ENCODE measurements around the gene LRP2BP.
A peak's percentile ranks its signal among the peaks of the same experiment; 100 is the strongest.

LRP2BP gene

DNA sequence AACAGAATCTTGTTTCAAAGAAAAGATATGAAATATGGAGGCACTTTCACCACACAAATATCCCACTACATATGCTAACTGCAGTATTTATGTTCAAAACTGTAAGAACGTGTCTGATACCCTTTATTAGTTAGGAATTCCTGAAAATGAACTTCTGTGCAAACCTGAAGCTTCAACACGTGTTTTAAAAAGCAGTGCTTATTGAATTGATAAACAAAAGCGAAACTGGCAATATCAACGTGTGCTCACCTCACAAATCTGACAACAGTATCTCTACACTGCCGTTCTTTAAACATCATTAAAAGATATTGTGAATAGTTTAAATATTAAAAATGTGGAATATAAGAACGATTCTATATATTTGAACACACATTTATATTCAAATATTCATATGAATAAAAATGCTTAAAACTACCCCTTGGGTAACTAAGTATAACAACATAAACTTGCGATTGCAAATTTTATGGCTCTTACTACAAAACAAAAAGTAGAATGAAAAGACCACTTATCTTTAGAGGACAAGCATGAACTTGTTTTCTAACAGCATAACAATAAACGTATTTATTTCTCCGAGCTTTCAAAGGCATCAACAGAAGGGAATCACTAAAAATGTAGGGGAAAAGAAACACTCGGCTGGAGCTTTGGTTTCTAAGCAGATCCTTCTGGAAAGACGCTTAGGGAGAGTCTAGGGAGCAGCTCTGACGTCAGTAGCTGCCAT, at the start of gene LRP2BP:
Gene LRP2BP, minus strand, starts transcription at position 687 of the 718 bp plus-strand sequence. CDS start 17,738 bp downstream, outside the sequence.
- DNase-seq (ENCODE audit: low read depth), result no peak

DNA sequence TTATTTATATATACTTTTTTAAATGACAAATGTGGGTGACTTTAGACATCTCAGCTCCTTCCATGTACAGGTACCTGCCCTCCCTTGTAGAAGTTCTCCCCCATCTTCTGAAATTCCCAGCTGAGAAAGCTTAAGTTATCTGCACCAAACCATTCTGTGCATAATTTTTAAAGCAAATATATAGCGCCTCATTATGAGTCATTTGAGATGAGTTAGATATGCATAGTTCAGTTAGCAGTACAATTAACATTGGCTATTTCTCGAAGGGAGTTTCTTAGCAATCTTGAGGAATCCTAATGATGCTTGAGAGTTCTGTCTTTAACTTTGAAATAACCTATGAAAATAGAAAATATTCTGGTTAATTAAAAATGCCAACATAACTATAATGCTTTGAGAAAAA, 49.5 kb upstream of the LRP2BP start:
- no peak for DNase-seq (ENCODE audit: low read depth)

DNA sequence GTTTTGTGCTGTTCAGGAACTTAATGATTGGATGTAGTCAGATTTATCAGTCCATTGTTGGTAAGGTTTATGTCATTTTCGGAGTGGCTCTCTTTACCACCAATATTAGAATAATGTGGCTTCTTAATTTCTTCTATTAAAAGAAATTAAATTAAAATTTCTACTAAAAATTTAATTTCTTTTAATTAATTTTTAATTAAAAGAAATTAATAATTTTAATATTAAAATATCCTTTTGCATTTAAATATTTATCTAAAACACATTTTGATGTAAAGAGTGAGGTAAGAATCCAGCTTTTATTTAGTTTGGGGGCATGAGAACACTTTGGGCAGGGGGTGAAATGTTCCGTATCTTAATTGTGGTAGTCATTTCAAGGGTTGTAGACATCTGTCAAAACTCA, 45.8 kb upstream of the LRP2BP start:
- DNase-seq (ENCODE audit: low read depth), result no peak

DNA sequence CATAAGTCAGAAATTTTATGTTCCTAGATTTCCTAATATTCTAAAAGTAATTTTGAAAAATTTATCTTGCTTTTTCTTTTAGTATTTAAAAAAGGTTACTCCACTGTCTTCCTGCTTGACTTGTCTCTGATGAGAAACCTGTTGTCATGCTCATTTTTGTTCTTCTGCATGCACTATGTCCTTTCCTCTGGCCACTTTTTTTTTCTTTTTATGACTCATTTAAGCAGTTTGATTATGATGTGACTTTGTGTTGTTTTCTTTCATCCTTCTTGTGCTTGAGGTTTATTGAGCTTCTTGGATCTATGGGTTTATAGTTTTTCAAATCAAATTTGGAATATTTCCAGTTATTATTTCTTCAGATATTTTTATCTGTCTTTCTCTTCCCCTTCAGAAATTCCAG, 42.1 kb upstream of the LRP2BP start:
- DNase-seq (ENCODE audit: low read depth), result no peak

DNA sequence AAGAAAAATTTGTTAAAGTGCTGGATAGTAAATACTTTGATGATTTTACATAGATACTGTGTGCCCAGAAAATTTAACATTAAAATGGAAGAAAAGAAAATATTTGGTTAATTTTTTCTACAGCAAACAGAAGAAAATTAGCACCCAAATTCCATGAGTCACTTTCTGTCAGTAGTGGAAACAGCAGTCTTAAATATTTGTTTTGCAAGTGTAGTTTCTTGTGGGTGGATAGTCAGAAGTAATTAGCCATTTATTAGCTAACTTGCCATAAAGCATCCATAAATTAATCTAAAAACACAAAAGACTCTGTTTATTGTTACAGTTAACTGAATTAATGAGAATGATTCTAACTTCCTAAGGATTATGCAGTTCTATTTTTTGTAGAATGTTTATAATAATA, 39.7 kb upstream of the LRP2BP start:
- no peak for DNase-seq (ENCODE audit: low read depth)

DNA sequence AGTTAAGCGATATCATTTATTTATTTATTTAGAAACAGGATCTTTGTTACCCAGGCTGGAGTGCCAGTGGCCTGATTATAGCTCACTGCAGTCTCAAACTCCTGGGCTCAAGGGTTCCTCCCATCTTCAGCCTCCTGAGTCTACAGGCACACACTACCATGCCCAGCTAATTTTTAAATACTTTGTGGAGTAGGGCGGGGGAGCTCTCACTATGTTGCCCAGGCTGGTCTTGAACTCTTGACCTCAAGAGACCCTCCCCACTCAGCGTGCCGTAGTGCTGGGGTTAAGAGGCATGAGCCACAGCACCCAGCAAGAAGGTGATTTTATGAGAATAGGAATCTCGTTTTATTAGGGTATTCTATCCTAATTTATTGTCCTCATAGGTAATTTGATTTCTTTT, 33.9 kb upstream of the LRP2BP start:
- no peak for DNase-seq (ENCODE audit: low read depth)

DNA sequence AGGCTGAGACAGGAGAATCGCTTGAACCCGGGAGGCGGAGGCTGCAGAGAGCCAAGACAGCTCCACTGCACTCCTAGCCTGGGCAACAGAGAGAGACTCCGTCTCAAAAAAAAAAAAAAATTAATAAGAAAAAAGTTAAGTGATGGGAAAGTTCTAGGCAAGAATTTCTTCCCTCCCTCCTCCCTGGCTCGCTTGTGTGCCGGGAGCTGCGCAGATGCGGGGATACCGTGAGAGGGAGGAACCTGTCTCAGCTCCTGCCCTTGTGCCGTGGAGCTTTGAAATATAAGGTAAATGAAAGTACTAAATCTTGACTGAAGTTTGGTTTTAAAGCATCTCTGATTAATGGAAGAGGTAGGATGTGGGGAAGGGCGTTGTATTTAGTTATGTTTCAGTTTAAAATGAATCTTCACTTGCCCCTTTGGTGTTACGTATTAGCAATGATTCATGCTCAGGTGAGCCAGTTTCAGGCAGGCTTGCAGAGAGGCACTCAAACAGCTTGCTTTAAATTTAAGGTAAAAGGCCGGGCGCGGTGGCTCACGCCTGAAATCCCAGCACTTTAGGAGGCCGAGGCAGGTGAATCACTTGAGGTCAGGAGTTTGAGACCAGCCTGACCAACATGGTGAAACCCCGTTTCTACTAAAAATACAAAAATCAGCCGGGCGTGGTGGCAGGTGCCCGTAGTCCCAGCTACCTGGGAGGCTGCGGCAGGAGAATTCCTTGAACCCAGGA, 31.4 kb upstream of the LRP2BP start:
- no peak for DNase-seq (ENCODE audit: low read depth)

DNA sequence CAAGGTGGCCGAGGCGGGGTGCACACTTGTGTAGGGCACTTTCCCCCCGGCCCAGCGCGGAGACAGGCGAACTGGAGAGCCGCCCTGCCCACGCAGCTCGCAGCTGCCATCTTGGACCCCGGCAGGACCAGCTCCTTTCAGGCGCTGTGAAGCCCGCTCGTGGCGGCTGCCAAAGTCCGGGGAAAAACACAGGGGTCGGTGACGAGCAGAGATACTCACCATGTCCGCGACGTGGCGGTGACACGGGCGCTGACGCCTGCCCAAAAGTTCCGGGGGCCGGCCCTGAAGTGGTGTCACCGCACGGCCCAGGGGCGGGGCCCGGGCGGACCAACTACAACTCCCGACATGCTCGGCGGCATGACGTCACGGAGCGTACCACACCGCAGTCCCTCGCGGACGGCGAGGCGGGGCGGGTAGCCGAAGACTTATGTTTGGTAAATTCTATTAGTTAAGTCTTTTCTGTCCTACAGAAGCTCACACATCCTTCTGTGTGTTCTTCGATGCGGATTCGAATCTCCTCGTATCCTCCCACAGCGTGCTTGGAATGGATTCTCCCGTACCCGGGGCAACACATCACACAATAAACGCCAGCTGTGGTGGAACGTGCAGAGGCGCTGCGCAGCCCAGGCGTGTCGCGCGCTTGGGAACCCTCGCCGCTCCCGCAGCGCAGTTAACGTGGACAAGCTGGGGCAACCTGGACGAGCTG, 30.1 kb upstream of the LRP2BP start, which contains the start of gene UFSP2:
Gene UFSP2, minus strand, starts transcription at position 318 of the 706 bp plus-strand sequence. Its CDS starts 96 bp downstream, at position 222.
- peak; percentile 83 for DNase-seq (ENCODE audit: low read depth)

DNA sequence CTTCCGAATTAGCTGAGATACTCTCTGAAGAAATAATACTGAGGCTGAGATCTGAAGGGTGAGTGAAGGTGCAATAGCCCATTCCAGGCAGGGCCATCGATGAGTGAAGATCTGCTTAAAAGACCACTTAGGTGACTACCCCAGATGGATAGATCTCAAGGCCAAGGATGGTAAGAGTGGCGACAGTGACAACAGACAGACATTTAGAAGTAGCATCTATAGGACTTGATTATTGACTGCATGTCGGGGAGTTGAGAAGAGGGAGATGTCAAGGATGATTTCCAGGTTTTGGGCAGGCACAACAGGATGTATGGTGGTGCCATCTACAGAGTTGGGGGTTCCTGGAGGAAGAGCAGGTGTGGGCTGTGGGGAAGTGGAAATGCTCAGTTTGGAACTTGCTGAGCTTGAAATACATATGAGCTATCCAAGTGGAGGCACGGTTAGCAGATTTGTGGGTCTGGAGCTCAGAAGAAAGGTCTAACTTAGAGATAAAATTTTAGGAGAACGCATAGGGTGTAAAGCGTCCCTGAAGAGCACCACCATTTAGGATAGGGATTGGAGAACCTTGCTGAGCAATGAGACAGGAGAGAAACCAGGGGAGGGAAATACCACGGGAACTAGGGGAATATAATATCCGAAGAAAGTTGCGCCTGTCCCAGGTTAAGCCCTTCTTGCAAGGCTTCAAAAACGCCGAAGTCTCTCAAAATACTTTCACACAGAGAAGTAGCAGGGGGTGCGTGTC, 29.4 kb upstream of the LRP2BP start:
- no peak for DNase-seq (ENCODE audit: low read depth)

DNA sequence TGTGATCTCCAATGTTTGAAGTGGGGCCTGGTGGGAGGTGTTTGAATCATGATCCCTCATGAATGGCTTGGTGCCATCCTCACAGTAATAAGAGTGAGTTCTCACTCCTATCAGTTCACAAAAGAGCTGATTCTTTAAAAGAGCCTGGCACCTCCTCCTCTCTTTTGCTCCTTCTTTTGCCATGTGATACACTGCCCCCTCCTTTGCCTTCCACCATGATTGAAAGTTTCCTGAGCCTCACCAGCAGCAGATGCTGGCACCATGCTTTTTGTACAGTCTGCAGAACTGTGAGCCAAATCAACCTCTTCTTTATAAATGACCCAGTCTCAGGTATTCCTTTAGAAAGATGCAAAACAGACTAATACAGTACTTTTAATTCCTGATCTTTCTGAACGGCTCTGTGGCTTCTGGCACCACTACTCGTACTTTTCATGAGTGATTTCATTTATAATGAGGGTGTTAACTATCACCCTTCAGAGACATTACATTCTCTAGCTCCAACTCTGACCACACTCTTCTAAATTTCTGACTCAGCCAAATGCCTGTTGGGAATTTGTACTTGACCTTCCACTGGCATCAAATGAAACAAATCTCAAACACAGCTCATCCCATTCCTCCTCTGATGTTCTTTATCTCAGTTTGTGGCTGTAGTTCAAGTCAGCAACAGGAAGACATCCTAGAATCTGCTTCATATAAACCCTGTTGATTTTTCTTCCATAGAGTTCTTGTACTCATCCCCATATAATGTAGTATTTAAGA, 25.8 kb upstream of the LRP2BP start:
- no peak for DNase-seq (ENCODE audit: low read depth)

DNA sequence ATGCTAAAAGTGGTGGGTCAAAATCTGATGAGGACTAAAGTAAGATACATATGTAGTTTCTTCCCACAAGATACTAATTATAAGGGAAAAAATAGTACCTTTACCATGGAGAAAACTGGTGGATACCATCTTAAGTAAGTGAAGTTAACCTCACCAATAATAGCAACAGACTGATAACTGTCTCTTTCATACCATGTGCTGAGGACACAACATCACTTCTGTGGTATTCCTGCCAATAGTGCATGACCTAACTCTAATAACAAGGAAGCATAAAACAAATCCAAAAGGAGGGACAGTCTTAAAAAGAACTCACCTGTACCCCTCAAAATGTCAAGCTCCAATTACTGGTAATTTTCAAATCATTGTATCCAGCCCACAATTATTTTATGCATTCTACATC, 21.2 kb upstream of the LRP2BP start:
- no peak for DNase-seq (ENCODE audit: low read depth)

DNA sequence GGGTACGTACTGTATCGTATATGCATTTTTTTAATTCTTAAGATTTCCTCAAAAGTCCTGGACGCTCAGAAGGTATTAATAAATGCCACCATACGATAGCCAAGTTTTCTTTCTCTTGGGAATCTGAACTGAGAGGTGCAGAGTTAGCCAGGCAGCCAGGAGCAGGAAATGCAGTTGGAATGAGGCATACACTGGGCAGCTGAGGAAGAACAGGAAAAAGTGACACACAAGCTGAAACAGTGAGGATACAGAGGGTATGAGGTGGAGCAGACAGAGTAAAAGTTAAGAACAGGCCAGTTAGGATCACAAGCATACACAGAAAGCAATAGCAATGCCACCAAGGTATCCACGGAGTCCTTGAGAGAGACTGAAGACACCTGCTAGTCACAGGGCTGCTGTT, 16.7 kb upstream of the LRP2BP start:
- DNase-seq (ENCODE audit: low read depth), result no peak

DNA sequence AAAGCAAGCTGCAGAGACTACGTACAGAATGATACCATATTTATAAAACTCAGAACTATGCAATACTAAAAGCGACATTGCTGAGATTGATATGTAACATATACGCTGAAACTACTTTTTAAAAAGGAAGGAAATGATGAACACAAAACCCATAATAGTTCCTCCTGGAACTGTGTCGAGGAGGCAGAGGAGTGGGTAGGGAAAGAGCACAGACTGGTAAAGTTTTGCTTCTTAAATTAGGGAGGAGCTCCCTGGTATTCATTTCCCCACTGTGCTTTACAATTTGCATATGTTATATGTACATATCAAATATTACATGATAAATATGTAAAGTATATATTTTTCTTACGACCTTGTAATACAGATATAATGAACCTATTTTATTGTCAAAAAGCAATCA, 16.1 kb upstream of the LRP2BP start:
- DNase-seq (ENCODE audit: low read depth), result no peak

DNA sequence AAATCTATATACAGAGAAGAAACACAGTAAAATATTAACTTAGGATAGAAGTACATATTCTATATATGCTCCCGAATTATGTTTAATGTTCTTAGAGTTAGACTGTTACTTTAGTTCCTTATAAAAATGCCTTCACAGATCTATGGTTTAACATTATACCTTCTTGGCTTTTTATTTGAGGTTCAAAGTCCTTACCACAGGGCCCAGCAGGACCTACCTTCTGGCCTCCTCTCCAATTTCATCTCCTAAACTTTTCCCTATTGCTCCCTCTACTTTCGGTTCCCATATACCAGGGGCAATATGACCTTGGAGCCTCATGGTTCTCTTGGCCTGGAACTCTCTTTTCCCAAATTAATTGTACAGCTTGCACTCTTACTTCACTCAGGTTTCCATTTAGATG, 12.7 kb upstream of the LRP2BP start:
- no peak for DNase-seq (ENCODE audit: low read depth)

DNA sequence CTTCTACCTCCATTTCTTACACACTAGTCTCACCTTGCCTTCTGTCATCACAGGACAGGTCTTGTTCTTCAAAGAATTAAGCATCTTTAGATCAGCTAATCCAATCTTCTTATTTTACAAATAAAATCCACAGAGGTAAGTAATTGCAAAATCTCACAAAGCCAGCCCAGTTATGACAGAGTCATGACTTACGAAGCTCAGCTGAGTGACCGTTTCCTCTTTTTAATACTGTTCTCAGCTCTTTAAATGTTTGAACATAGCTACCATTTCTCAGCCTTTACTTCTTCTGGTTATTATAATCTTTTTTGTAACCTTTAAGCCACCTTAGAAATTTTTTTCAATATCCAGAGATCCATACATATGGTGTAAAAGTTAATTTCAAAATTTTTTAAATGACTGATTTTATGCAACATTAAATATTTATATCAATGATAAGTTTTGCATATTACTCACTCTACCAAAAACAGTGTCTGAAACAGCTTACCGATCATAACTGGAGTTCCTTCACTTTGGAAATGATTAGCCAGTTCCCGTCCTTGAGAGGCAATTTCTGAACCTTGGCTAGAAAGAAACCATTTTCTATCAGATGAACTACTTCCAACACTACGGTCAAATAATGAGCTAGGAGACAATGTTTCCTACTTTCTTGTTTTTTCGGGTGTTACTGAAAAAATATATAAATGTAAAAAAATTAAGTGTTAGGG, 9.7 kb upstream of the LRP2BP start:
- no peak for DNase-seq (ENCODE audit: low read depth)

DNA sequence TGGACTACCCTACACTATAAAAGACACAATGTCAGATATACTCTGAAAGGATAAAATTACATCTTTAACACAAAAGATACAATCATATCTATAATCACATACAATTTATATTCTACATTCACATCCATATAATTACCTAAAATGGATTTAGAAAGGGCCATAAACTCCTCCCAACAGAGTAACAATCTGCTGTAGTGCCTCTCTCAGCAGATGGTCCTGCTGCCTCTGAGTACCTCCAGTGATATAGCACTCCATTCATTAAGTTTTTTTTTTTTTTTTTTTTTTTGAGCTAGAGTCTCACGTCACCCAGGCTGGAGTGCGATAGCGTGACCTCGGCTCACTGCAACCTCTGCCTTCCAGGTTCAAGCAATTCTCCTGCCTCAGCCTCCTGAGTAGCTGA, 8.3 kb upstream of the LRP2BP start:
- DNase-seq (ENCODE audit: low read depth), result no peak

DNA sequence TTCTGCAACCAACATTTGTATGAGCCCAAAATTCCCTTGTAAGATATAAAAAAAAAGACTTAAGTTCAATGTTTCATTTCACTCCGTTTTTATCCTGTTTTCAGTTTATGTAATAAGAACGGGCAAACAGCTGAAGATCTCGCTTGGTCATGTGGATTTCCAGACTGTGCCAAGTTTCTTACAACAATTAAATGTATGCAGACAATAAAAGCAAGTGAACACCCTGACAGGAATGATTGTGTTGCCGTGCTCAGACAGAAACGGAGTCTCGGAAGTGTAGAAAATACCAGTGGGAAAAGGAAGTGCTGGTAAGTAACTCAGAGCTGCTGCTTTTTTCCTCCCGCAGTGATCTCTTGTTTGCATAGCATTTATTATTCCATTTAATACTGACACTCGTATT, 3.7 kb upstream of the LRP2BP start:
- no peak for DNase-seq (ENCODE audit: low read depth)

DNA sequence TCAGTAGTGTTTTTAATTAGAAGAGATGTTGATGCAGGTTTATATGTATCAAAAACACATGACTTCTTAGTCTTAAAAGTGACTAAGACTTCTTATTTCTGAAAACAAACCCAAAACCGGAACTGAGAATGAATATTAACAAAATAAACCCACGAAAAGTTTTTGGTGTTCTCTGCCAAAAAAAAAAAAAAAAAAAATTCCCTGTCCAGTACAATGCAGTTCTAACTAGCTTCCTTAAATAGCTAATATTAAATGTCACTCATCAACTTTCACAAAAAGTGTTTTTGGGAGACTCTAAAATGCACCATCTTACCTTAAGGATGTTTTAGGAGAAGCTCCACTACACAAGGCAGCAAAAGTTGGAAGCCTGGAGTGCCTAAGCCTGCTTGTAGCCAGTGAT, 2.9 kb upstream of the LRP2BP start:
- no peak for DNase-seq (ENCODE audit: low read depth)

DNA sequence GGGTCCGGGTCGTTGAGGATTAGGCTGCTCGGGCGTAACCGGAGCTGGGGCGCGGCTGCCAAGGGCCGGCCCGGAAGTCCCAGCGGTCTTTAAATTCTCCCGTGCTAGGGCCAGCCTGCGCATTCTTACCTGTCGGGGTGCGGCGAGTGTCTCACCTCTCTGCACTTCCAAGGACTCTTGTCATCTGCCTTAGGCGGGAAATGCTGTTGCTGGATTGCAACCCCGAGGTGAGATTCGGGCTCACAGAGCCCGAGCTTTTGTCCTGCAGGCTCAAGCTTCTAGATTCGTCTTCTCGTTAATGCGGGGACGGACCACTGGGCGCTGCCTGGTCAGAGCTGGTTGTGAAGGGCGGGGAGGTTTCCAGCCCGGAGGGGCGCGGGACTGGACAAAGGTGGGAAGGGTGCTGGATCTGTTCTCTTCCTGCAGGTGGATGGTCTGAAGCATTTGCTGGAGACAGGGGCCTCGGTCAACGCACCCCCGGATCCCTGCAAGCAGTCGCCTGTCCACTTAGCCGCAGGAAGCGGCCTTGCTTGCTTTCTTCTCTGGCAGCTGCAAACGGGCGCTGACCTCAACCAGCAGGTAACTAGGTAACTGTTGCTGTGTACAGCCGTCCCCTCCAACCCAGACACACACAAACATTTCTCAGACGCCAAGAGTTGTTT, 1.1 kb upstream of the LRP2BP start, which contains the start of gene ANKRD37:
Gene ANKRD37, plus strand, starts transcription at position 118 of the 662 bp plus-strand sequence. Its CDS starts 83 bp downstream, at position 201.
- DNase-seq (ENCODE audit: low read depth), result no peak

All from activated T-cell treated with anti-CD3 and anti-CD28 coated beads for 1 hour (primary cell).